H9 (cell line): ENCODE measurements around the gene GRB14. TPM values are rescaled to one million over a fixed set of nuclear protein-coding genes. Genes with fewer than 3 reads are reported as not detected.

ENCODE experiments used
- DNase-seq: peaks from one replicate; pipeline ENCODE4 v3.0.0-alpha.2; 2017
- H2AFZ ChIP-seq: one replicate; pipeline ENCODE4 v1.6.1; 2013; ENCODE audit warnings: mild to moderate bottlenecking, low read length, control low read depth, moderate library complexity
- H2AK5ac ChIP-seq: 2 replicates; pipeline ENCODE4 v1.6.1; 2013; ENCODE audit warnings: low read length, control low read depth, mixed read lengths; ENCODE audit not compliant: insufficient read length
- H2BK120ac ChIP-seq: one replicate; pipeline ENCODE4 v1.6.1; 2013; ENCODE audit warnings: low read depth, mild to moderate bottlenecking, low read length, control low read depth, inconsistent platforms; ENCODE audit not compliant: poor library complexity, severe bottlenecking
- H2BK12ac ChIP-seq: 2 replicates; pipeline ENCODE4 v1.6.1; 2013; ENCODE audit warnings: low read length, control low read depth, mixed read lengths, low read depth; ENCODE audit not compliant: insufficient read length
- H2BK15ac ChIP-seq: 2 replicates; pipeline ENCODE4 v1.6.1; 2013; ENCODE audit warnings: low read depth, low read length, control low read depth
- H2BK20ac ChIP-seq: one replicate; pipeline ENCODE4 v1.6.1; 2013; ENCODE audit warnings: low read depth, mild to moderate bottlenecking, low read length, control low read depth, inconsistent platforms; ENCODE audit not compliant: poor library complexity, severe bottlenecking
- H2BK5ac ChIP-seq: 2 replicates; pipeline ENCODE4 v1.6.1; 2013; ENCODE audit warnings: low read length, control low read depth, mixed read lengths; ENCODE audit not compliant: insufficient read length
- H3K14ac ChIP-seq: 2 replicates; pipeline ENCODE4 v1.6.1; 2013; ENCODE audit warnings: low read length, control low read depth; ENCODE audit not compliant: insufficient read depth
- H3K18ac ChIP-seq: 2 replicates; pipeline ENCODE4 v1.6.1; 2013; ENCODE audit warnings: low read depth, mild to moderate bottlenecking, mixed read lengths, low read length, control low read depth; ENCODE audit not compliant: insufficient read length
- H3K23ac ChIP-seq: 2 replicates; pipeline ENCODE4 v1.6.1; 2013; ENCODE audit warnings: low read length, control low read depth, mixed read lengths, low read depth; ENCODE audit not compliant: insufficient read length
- H3K23me2 ChIP-seq: 2 replicates; pipeline ENCODE4 v1.6.1; 2013; ENCODE audit warnings: low read depth, mild to moderate bottlenecking, mixed read lengths, low read length, control low read depth; ENCODE audit not compliant: insufficient read length, poor library complexity, severe bottlenecking
- H3K27ac ChIP-seq: 2 replicates; pipeline ENCODE4 v1.5.1; 2013; ENCODE audit warnings: low read length, control low read depth, mixed read lengths, low read depth; ENCODE audit not compliant: insufficient read length
- H3K27me3 ChIP-seq: 2 replicates; pipeline ENCODE4 v1.6.1; 2013; ENCODE audit warnings: low read length, control low read depth, inconsistent platforms; ENCODE audit not compliant: insufficient read depth
- H3K4ac ChIP-seq: 2 replicates; pipeline ENCODE4 v1.6.1; 2013; ENCODE audit warnings: low read depth, mild to moderate bottlenecking, control low read depth, inconsistent platforms, low read length, moderate library complexity
- H3K4me1 ChIP-seq: 2 replicates; pipeline ENCODE4 v1.6.1; 2013; ENCODE audit warnings: low read length, control low read depth, inconsistent platforms; ENCODE audit not compliant: insufficient read depth
- H3K4me2 ChIP-seq: 2 replicates; pipeline ENCODE4 v1.6.1; 2013; ENCODE audit warnings: low read length, control low read depth, mixed read lengths; ENCODE audit not compliant: insufficient read length, insufficient read depth
- H3K56ac ChIP-seq: 2 replicates; pipeline ENCODE4 v1.6.1; 2013; ENCODE audit warnings: low read depth, mild to moderate bottlenecking, mixed read lengths, low read length, control low read depth; ENCODE audit not compliant: insufficient read length
- H3K79me1 ChIP-seq: 2 replicates; pipeline ENCODE4 v1.6.1; 2013; ENCODE audit warnings: low read depth, mild to moderate bottlenecking, moderate library complexity, low read length, control low read depth, inconsistent platforms; ENCODE audit not compliant: insufficient read depth, poor library complexity, severe bottlenecking
- H3K79me2 ChIP-seq: 2 replicates; pipeline ENCODE4 v1.6.1; 2013; ENCODE audit warnings: low read length, control low read depth, inconsistent platforms; ENCODE audit not compliant: insufficient read depth
- H3K9ac ChIP-seq: 2 replicates; pipeline ENCODE4 v1.6.1; 2013; ENCODE audit warnings: low read length, control low read depth, mixed read lengths; ENCODE audit not compliant: insufficient read length; ENCODE audit errors: extremely low read depth
- H3K9me3 ChIP-seq: one replicate; pipeline ENCODE4 v1.6.1; 2013; ENCODE audit warnings: low read depth, low read length, inconsistent platforms; ENCODE audit not compliant: control insufficient read depth
- H3T11ph ChIP-seq: one replicate; pipeline ENCODE4 v1.6.1; 2013; ENCODE audit warnings: mild to moderate bottlenecking, low read length, control low read depth, inconsistent platforms
- H4K20me1 ChIP-seq: one replicate; pipeline ENCODE4 v1.6.1; 2013; ENCODE audit not compliant: control insufficient read depth, insufficient read length, insufficient read depth
- H4K5ac ChIP-seq: 2 replicates; pipeline ENCODE4 v1.6.1; 2013; ENCODE audit warnings: low read depth, mild to moderate bottlenecking, mixed read lengths, low read length, control low read depth; ENCODE audit not compliant: insufficient read length
- H4K8ac ChIP-seq: replicated peaks from 2 replicates; pipeline ENCODE4 v1.6.1; 2013; ENCODE audit warnings: low read length, control low read depth, mixed read lengths, low read depth; ENCODE audit not compliant: insufficient read length
- H4K91ac ChIP-seq: 2 replicates; pipeline ENCODE4 v1.6.1; 2013; ENCODE audit warnings: low read depth, mild to moderate bottlenecking, moderate library complexity, mixed read lengths, low read length, control low read depth; ENCODE audit not compliant: insufficient read length
- H3K27ac Mint-ChIP-seq, 3 experiments: 2 replicates in 2 of 3; 3 replicates in 1 of 3; pipeline ENCODE4 v1.8.0; 2020 to 2021; ENCODE audit warnings: mixed read lengths in 3 of 3, mild to moderate bottlenecking in 1 of 3, moderate library complexity in 1 of 3
- H3K27me3 Mint-ChIP-seq: 2 replicates; pipeline ENCODE4 v1.8.0; 2021; ENCODE audit warnings: low read depth, mild to moderate bottlenecking, moderate library complexity, mixed read lengths
- H3K36me3 Mint-ChIP-seq, 3 experiments: 2 replicates in 2 of 3; 3 replicates in 1 of 3; pipeline ENCODE4 v1.8.0; 2020 to 2021; ENCODE audit warnings: low read depth in 3 of 3, mixed read lengths in 3 of 3; ENCODE audit not compliant: insufficient read depth in 1 of 3
- H3K4me1 Mint-ChIP-seq, 2 experiments: 2 replicates each; pipeline ENCODE4 v1.8.0; 2020; ENCODE audit warnings: mixed read lengths in 2 of 2
- H3K4me3 Mint-ChIP-seq, 2 experiments: 2 replicates in 1 of 2; 3 replicates in 1 of 2; pipeline ENCODE4 v1.8.0; 2020 to 2021; ENCODE audit warnings: mild to moderate bottlenecking in 2 of 2, mixed read lengths in 2 of 2, moderate library complexity in 1 of 2
- H3K9me3 Mint-ChIP-seq, 2 experiments: 2 replicates in 1 of 2; 3 replicates in 1 of 2; pipeline ENCODE4 v1.8.0; 2020; ENCODE audit warnings: mild to moderate bottlenecking in 2 of 2, mixed read lengths in 2 of 2, moderate library complexity in 1 of 2
- WGBS: extraction: QIAGEN DNeasy Blood & Tissue Kit; methylation state at CpG from one replicate; pipeline ENCODE4 v1.1.7; 2013; ENCODE audit warnings: missing lambda C conversion rate, low lambda C conversion rate, mixed read lengths; ENCODE audit not compliant: insufficient read length; ENCODE audit errors: extremely low coverage; 5-methylcytosine and 5-hydroxymethylcytosine counted together
- total RNA-seq: library from RNA; stranded (reverse); gene quantifications from 2 replicates; pipeline ENCODE4 v1.2.1, GENCODE V29; 2021
- TF ChIP-seq, protein P1 (sequence below): fragments of 200-600 bp; sonication (generic); conservative IDR thresholded peaks from 3 replicates; pipeline ENCODE4 v1.8.0; 2021; ENCODE audit warnings: antibody characterized with exemption, mild to moderate bottlenecking

GRB14 gene
- total RNA-seq, 1 experiment from 2014 or later = 7.6 TPM

DNA sequence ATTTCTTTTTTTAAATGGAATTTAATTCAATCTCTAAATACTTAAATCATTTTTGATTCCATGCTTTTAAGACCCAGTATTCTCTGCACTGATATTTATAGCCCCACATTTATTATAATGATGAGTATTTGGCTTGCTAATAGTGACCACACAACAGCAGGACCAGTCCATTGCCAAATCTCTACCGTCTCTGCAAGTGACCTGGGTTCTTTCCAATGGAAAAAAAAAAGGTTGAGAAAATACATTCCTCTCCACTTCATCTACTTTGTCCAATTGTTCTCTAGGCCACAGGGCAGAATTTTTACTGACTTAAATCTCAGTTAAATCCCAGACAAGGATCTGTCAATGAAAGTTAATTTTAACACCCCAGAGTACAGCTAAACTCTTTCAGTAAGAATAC lies 20.5 kb downstream of the GRB14 start:
- no peak overlapping the region; a peak in 1 of 7 replicates for H3K27ac Mint-ChIP-seq
- Histone ChIP-seq H3K9me3 (no peaks in the 10 kb centered on the region), H3K79me2 (no peaks in the 10 kb centered on the region), H4K20me1 (no peaks in the 10 kb centered on the region), H3K56ac (no peak overlapping the region), H3K18ac (no peak overlapping the region), H3K23me2 (no peaks in the 10 kb centered on the region), H2BK20ac (no peak overlapping the region), H2BK12ac (no peak overlapping the region), H3K4me1 (no peaks in the 10 kb centered on the region; the same call in 1 of the 2 replicates), H4K8ac (no peak overlapping the region), H3K27me3 (no peaks in the 10 kb centered on the region), H2BK5ac (no peak overlapping the region), H3K79me1 (no peaks in the 10 kb centered on the region), H3K4ac (no peak overlapping the region), H4K5ac (no peak overlapping the region), H3T11ph (no peak overlapping the region), H3K9ac (no peak overlapping the region), H3K27ac (no peak overlapping the region), H3K4me2 (no peak overlapping the region), H3K23ac (no peak overlapping the region), H2AFZ (no peak overlapping the region), H4K91ac (no peak overlapping the region), H2BK120ac (no peak overlapping the region), H2AK5ac (no peak overlapping the region), H2BK15ac (no peak overlapping the region), H3K14ac (no peak overlapping the region)
- no CpG with 5 or more reads among the region's 1 CpG for WGBS
- H3K4me1 Mint-ChIP-seq = no peaks in the 10 kb centered on the region
- H3K4me3 Mint-ChIP-seq = no peak overlapping the region
- no peaks in the 10 kb centered on the region for H3K9me3 Mint-ChIP-seq
- DNase-seq = no peak
- H3K36me3 Mint-ChIP-seq = no peaks in the 10 kb centered on the region
- TF ChIP-seq, protein P1, sequence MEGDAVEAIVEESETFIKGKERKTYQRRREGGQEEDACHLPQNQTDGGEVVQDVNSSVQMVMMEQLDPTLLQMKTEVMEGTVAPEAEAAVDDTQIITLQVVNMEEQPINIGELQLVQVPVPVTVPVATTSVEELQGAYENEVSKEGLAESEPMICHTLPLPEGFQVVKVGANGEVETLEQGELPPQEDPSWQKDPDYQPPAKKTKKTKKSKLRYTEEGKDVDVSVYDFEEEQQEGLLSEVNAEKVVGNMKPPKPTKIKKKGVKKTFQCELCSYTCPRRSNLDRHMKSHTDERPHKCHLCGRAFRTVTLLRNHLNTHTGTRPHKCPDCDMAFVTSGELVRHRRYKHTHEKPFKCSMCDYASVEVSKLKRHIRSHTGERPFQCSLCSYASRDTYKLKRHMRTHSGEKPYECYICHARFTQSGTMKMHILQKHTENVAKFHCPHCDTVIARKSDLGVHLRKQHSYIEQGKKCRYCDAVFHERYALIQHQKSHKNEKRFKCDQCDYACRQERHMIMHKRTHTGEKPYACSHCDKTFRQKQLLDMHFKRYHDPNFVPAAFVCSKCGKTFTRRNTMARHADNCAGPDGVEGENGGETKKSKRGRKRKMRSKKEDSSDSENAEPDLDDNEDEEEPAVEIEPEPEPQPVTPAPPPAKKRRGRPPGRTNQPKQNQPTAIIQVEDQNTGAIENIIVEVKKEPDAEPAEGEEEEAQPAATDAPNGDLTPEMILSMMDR = no peak
- H3K27me3 Mint-ChIP-seq = no peaks in the 10 kb centered on the region
